ENCODE data around the gene CFAP65.

The CFAP65 gene

GRCh38 chr2:219078126-219078525 lies 36.8 kb upstream of the CFAP65 start:
- no peak for TF ChIP-seq CTCF (IDR thresholded peaks at IDR 0.05; ENCODE audit: borderline replicate concordance, control extremely low read depth, extremely low read depth, insufficient read depth, missing control alignments)
- peak; percentile 8 for DNase-seq (ENCODE audit: low spot score)
- in situ Hi-C loops (cut with MboI; ENCODE audit: low sequenced_read_pairs, unreplicated experiment) = no loop called here

- no peak for DNase-seq (ENCODE audit: low spot score)
- TF ChIP-seq CTCF (IDR thresholded peaks at IDR 0.05; ENCODE audit: borderline replicate concordance, control extremely low read depth, extremely low read depth, insufficient read depth, missing control alignments) = no peak
- in situ Hi-C loops (cut with MboI; ENCODE audit: low sequenced_read_pairs, unreplicated experiment) = no loop called here
Observed at GRCh38 chr2:219076253-219076652, 34.9 kb upstream of the CFAP65 start.

GRCh38 chr2:219073413-219074129 lies 32.3 kb upstream of the CFAP65 start:
- peak; percentile 70 for DNase-seq (ENCODE audit: low spot score)
- TF ChIP-seq CTCF (IDR thresholded peaks at IDR 0.05; ENCODE audit: borderline replicate concordance, control extremely low read depth, extremely low read depth, insufficient read depth, missing control alignments) = peak; percentile 60
- in situ Hi-C loops (cut with MboI; ENCODE audit: low sequenced_read_pairs, unreplicated experiment) = no loop called here

- DNase-seq (ENCODE audit: low spot score) = peak; percentile 3
- in situ Hi-C loops (cut with MboI; ENCODE audit: low sequenced_read_pairs, unreplicated experiment) = no loop called here
- TF ChIP-seq CTCF (IDR thresholded peaks at IDR 0.05; ENCODE audit: borderline replicate concordance, control extremely low read depth, extremely low read depth, insufficient read depth, missing control alignments) = no peak
Observed at GRCh38 chr2:219072741-219073250, 31.5 kb upstream of the CFAP65 start.

- peak; percentile 3 for DNase-seq (ENCODE audit: low spot score)
- TF ChIP-seq CTCF (IDR thresholded peaks at IDR 0.05; ENCODE audit: borderline replicate concordance, control extremely low read depth, extremely low read depth, insufficient read depth, missing control alignments) = no peak
- in situ Hi-C loops (cut with MboI; ENCODE audit: low sequenced_read_pairs, unreplicated experiment) = no loop called here
Observed at GRCh38 chr2:219071131-219071816, 30.0 kb upstream of the CFAP65 start.

GRCh38 chr2:219065484-219065883 lies 24.2 kb upstream of the CFAP65 start:
- DNase-seq (ENCODE audit: low spot score) = no peak
- no peak for TF ChIP-seq CTCF (IDR thresholded peaks at IDR 0.05; ENCODE audit: borderline replicate concordance, control extremely low read depth, extremely low read depth, insufficient read depth, missing control alignments)
- in situ Hi-C loops (cut with MboI; ENCODE audit: low sequenced_read_pairs, unreplicated experiment) = no loop called here

Data from GM13976 (cell line).